SKM-1 treated with dmso at 0.1 percent for 144 hours (cell line): Measurements from ENCODE around the gene RPS5.
A peak's percentile ranks its signal among the peaks of the same experiment; 100 is the strongest.

Source experiments
- DNase-seq: peaks from one replicate; lab custom pipeline; 2025; ENCODE audit not compliant: unreplicated experiment; lab: John Stamatoyannopoulos, UW

RPS5 gene

DNA sequence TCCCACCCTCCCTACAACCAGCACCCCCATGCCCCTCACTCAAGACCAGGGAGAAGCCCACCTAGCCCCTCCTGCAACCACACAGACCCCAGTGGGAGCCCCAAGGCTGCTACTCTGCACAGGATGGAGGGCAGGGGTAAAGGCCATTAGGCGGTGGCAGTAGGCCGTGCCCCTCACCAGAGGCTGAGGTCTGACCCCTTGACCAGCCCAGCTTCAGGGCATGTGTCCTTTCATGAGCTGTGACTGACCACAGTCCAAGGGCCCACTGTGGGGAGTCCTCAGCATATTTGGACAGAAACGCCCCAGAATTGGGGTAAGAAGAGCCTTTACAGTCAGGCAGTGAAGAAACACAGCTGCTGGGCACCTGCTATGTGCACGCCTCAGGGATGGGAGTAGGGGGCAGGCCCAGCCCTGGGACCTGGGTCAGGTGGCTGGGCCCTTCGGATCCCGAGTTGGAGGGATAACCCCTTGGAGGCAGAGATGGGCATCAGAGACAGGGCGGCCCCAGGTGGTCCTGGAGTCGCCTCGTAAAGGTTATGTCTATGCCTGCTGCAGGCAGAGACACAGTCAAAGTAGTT, 1.7 kb upstream of the RPS5 start:
- DNase-seq, result no peak

DNA sequence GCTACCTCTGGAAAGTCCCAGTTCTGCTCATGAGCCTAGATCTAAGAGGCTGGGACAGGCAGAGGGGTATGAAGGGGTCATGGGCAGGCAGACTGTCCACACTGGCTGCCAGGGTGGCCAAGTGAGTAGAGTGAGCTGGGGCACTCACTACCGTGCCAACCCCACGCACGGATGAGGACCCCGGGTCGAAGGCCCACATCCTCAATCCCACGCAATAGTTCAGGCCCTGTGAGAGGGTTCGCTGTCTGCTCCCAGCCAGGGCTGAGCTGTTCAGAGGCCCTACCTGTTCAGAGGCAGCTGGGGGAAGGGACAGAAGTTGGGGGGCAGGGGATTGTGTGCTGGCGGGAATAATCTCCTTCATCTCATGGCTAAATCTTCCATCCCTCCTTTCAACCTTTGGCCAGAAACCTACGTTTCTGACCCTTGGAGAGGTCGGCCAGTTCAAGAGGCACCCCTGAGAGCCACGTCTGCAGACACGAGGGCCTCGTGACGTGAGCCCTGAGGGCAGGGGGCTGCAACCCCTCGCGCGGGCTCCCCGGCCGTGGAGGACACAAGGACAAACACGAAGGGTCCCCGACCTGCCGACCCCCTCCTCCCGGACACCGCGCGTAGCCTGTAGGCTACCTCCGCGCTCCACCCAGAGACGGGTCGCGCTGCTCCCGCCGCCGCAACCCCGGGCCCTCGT, 1.0 kb upstream of the RPS5 start:
- DNase-seq, result no peak

DNA sequence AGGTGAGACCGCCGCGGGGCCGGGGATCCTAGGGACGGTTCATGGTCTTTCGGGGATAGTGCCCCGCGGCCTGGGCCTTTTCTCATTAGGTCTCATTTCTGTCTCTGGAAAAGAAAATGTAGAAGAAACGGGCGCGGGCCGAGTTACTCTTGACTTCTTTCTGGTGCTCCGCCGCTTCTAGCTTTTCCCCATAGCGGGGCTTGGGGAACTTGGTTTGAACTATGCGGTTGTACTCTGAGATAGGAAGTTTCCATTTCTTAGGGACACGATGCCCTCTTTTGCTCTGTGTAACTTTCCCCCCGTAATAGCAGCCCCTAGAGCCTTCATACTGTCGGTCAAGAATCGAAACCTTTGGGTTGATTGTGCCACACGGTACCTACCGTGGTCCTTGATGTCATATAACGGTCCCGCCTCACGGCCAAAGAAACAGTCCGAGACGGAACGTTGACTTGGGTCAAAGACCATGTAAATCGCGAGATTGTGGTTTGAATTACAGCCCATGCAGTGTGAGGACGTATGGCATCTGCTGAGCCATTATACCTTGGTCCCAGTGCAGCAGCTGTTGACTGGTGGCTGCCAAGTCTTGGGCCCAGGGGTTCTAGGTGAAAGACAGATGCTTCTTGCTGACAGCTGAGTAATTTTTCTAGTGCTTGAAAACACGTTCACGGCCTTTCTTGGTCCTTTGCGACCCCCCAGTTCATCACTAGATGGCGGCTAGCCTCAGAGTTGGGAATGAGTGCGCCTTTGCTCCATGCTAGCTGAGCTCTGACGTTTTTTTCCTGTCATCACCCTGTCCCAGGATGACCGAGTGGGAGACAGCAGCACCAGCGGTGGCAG, 487 bp downstream of the RPS5 start:
- no peak for DNase-seq

DNA sequence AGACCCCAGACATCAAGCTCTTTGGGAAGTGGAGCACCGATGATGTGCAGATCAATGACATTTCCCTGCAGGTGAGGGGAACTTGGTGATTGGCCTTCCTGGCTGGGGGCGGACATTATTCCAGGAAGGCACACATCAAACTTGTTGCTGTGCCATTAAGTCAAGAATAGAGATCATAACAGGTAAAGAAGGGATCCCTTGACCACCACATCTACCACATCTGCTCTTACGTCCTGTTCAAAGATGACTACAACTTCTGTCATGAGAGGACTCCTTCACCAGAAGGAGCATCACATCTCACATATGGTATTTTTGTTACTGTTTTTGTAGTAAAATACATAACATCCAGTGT, 1.1 kb downstream of the RPS5 start:
- no peak for DNase-seq

- DNase-seq, result no peak
Observed at GRCh38 chr19:58392945-58393724, 6.1 kb downstream of the RPS5 start.

DNA sequence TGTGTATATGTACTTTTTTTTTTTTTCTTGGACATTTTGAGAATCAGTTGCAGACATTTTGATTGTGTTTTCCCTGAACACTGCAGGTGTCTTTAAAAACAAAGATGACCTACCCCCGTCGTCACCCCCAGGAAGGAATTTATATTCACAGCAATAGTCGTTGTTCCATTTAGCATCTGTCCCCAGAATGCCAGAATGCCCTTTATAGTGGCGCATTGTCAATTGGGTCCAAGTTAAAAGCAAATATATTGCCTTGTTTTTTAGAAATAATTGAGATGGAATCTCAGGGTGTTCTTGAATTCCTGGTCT, 6.6 kb downstream of the RPS5 start:
- DNase-seq, result no peak

DNA sequence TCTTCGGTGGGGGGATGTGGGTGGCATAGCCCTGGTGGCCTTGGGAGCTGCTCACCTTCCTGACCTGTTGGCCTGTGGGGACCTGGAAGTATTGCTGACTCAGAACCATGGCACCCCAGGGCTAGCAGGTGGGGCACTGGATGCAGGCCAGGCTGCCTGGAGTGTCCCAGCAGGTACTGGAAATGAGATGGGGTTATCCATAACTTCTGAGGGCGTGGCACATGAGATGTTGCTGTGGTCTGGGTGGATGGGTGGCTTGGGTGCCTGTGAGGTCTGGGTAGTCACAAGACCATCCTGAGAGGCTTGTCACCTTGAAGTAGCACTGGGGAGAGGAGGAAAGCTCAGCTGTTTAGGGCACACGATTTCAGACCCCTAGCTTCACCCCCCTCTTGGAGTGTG, 7.8 kb downstream of the RPS5 start:
- no peak for DNase-seq

DNA sequence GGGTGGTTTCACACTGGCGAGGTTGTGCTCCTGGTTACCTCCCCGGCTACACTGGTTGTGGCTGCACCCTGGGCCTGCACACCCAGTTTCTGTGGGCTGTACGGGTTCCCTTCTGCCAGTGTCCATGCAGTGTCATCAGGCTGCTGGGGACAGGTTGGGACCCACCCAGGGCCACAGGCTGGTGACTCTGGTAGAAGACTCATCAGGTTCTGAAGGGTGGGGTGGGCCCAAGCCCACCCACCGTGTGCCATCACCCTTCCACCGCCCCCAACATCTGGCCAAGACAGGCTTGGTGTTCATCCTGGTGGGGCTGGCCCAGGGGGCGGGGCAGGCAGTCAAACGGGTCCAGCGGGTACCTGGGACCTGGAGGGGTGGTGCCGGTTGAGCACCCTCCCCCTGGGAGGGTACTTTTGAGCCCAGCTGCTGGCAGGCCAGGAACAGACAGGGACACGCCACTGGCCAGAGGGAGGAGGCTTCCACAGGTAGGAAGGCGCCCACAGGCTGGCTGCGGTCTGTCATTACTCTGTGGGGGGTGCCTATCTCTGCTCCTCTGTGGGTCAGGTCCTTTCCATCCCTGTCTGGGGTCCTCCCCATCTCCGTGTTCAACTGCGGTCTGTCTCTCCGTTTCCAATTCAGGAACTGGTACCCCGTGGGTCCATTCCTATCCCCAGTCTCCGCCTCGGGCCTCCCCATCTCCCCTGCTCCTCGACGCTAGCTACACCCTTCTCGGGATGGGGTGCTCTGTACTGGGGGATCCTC, 8.3 kb downstream of the RPS5 start, which contains the start of gene RNF225:
TSS of gene RNF225 (plus strand) at position 437 of the 759 bp plus-strand sequence. CDS start 434 bp downstream, outside the sequence.
- no peak for DNase-seq

DNA sequence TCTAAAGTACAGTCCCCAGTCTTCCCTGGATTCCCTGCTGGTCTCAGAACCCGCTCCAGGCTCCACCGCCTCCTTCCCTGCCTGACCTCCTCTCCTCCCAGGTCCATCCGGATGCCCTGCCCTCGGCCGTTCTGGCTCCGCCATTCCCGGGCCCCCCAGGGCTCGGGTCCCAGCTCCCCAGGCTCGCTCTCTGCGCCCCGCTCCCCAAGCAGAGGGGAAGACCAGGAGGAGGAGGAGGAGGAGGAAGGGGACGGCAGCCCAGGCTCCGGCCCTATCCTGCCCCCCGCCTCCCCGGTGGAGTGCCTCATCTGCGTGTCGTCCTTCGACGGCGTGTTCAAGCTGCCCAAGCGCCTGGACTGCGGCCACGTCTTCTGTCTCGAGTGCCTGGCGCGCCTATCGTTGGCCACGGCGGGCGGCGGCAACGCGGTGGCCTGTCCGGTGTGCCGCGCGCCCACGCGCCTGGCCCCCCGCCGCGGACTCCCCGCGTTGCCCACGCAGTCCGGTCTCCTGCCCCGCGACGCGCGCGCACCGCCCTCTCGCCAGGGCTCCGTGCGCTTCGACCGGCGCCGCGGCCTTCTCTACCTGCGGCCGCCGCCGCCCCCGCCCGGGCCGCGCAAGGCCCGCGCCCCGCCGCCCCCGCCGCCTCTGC, 9.0 kb downstream of the RPS5 start:
- DNase-seq, result no peak

- no peak for DNase-seq
Observed at GRCh38 chr19:58396691-58397532, 9.8 kb downstream of the RPS5 start.

DNA sequence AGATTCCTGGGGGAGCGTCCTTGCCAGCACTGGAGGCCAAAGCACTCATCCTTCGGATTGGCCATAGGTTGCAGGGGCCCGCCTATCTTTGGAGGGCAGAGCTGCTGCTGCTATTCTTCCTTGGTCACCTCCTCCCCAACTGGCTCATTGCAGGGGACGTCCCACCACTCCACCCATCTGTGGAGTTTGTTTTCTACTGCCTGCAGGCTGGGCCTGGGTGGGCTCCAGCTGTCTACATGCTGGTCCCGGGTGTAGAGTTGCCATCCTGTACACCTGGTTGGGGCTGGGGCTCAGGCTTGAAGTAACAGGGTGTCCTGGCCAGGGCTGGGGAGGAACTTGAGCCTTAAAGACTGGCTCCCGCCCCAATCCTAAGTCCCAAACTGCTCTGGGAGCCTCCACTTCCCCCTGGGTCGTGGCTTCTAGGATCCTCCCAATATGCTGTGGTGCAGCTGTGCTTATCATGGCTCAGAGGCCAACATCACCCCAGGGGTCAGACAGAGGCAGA, 10.5 kb downstream of the RPS5 start:
- no peak for DNase-seq

DNA sequence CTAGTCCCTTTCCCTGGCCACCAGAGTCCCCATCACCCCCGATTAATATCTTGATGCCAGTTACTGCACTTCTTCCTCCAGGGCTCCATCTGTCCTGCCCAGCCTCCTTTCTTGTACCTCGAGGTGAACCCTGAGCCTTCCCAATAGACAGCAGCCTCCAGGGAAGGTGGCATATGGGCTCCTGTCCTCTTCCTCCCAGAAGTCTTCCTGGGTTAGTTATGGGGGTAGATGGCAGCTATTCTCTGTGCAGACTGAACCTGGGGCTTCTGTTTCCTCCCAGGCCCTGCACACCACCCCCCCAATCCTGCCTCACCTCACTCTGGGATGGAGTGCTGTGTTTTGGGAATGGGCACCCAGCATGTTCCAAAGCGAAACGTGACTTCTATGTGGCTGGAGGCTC, 11.0 kb downstream of the RPS5 start:
- DNase-seq, result no peak

DNA sequence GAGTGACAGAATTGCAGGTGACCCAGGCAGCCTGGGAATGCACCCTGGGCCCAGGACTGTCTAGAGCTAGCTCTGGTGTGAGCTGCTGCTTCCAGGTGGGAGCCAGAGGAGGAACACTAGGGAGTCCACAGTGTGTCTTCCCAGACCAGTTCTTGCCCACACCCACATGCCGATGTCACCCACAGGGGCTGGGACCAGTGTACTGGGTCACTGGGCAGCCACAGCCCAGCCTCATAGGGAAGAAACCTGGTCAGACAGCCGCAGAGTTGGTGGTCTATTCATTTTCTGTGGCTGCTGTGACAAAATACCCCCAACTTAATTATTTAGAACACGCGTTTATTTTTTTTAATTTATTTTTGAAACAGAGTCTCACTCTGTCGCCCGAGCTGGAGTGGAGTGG, 11.5 kb downstream of the RPS5 start:
- DNase-seq, result no peak

DNA sequence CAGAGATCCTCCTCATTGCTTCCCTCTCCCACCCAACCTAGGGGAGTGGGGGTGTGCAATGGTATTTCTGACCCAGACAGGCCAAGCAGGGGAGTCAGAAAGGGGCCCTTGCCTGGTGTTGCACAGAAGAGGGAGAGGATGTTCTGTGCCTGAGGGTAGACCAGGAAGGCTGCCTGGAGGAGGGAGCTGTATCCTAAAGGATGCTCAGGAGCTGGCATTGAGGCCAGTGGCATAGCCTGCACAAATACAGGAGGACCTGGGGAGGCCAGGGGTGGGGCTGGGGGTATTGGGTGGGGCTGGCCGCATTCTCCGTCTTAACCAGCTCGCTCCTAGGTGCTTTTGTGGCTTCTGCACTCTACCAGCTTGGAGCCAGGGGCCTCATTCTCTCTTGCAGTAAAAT, 12.8 kb downstream of the RPS5 start:
- DNase-seq, result no peak

- no peak for DNase-seq
Observed at GRCh38 chr19:58400316-58400915, 13.3 kb downstream of the RPS5 start.

- peak; percentile 86 for DNase-seq
Observed at GRCh38 chr19:58400916-58401839, 14.1 kb downstream of the RPS5 start.

- no peak for DNase-seq
Observed at GRCh38 chr19:58401840-58402421, 14.9 kb downstream of the RPS5 start.
